NB4 (cell line): Measurements from ENCODE around the gene TRIM9.
"Not testable (repeated sequence)": the region's sequence is repeated elsewhere in the genome, so short reads cannot be mapped to it uniquely, and the experiment has no call there.

Experiments
- DNase-seq: peaks from one replicate; pipeline ENCODE4 v3.0.0; 2010; ENCODE audit warnings: low read depth
- H3K4me3 ChIP-seq: one replicate; pipeline ENCODE4 v1.5.1; 2011; ENCODE audit warnings: mild to moderate bottlenecking, low read depth, low read length, moderate library complexity
- MYC ChIP-seq: IDR thresholded peaks from 2 replicates; pipeline ENCODE4 v1.6.1; 2011; ENCODE audit warnings: low read depth, low read length
- POLR2A ChIP-seq: IDR thresholded peaks from 2 replicates; pipeline ENCODE4 v1.6.1; 2011; ENCODE audit warnings: mild to moderate bottlenecking; ENCODE audit not compliant: insufficient read length; ENCODE audit errors: extremely low read depth
- TF ChIP-seq, protein P1 (sequence below): IDR thresholded peaks from 2 replicates; pipeline ENCODE4 v1.6.1; 2011; ENCODE audit warnings: low read depth, low read length
- TF ChIP-seq, protein P2 (sequence below): IDR thresholded peaks from one replicate; pipeline ENCODE4 v1.5.1; 2012; ENCODE audit warnings: low read depth, low read length

TRIM9 gene

DNA sequence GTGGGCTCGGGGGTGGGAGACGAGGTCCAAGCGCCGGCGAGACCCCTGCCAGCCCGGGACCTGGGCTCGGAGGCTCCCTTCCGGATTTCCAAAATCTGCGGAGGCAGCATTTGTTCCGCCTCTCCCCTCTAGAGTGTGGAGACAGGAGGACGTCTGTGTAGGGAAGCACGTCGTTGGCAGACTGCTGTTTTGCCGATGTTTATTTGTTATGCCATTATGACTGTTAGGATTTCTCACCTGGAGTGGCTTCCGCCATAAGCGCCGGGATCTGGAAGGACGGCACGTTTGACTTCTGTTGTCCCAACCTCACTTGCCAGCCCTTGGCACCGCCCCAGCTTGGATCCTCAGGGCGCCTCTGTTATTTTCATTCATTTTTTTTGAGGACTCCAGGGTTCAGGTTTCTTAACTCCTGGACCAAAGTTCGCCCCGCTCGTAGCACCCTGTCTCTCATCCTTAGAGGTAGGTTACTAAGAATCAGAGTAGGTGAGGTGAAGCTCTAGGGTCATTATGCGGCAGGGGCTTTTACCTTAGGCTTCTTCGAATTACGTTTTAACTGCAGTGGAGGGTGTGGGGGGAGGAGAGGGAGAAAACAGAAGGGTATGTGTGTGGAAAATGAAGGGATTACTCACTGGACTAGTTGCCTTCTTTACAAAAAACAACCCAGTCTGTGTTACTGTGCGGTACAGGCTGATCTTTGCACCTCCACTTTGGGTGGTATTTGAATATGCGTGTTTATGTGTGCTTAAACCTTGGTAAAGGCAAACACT lies 150.1 kb downstream of the TRIM9 start:
- peak overlapping the region; percentile 89 for H3K4me3 ChIP-seq
- TF ChIP-seq POLR2A (no peak), MYC (no peak)
- TF ChIP-seq, protein P1, sequence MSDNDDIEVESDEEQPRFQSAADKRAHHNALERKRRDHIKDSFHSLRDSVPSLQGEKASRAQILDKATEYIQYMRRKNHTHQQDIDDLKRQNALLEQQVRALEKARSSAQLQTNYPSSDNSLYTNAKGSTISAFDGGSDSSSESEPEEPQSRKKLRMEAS = no peak
- TF ChIP-seq, protein P2, sequence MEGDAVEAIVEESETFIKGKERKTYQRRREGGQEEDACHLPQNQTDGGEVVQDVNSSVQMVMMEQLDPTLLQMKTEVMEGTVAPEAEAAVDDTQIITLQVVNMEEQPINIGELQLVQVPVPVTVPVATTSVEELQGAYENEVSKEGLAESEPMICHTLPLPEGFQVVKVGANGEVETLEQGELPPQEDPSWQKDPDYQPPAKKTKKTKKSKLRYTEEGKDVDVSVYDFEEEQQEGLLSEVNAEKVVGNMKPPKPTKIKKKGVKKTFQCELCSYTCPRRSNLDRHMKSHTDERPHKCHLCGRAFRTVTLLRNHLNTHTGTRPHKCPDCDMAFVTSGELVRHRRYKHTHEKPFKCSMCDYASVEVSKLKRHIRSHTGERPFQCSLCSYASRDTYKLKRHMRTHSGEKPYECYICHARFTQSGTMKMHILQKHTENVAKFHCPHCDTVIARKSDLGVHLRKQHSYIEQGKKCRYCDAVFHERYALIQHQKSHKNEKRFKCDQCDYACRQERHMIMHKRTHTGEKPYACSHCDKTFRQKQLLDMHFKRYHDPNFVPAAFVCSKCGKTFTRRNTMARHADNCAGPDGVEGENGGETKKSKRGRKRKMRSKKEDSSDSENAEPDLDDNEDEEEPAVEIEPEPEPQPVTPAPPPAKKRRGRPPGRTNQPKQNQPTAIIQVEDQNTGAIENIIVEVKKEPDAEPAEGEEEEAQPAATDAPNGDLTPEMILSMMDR = no peak
- peak; percentile 40 for DNase-seq

DNA sequence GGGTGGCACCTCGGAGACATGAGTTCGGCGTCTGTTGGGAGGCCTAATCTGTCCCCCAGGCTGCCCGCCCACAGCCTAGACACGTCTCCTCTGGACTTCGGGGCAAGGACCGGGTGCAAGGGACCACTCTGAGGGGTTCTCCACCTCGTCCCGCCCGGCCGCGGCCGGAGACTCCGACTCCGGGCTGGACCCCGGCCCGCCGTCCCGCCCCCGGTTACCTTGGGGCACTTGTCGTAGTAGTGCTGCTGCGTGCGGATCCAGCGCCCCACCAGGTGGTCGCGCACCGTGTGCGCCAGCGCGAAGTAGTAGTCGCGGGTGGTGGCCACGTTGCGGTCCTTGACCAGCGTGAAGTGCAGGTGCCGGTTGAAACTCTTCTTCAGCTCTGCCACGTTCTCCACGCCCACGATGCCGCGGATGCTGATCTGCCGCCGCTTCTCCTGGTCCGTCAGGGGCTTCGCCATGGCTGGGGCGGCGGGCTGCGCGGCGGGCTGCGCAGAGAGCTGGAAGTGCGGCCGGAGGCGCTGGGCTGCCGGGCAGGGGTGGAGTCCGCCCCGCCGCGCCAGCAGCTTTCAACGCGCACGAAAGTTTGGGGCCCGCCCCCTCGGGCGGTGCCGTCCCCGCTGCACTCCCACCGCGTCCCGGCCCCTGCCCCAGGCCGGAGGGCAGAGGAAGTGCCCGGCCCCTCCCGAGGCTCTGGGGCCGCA lies 150.8 kb downstream of the TRIM9 start, which contains the start of gene PYGL:
TSS of gene PYGL (minus strand) at position 541 of the 704 bp plus-strand sequence. CDS start at position 461, 80 bp downstream.
- TF ChIP-seq, protein P1 = peak; percentile 76
- TF ChIP-seq MYC (peak; percentile 94), POLR2A (peak; percentile 88)
- TF ChIP-seq, protein P2 = no peak
- peak within 1 kb of the TSS; percentile 89 for H3K4me3 ChIP-seq
- DNase-seq = peak; percentile 88

DNA sequence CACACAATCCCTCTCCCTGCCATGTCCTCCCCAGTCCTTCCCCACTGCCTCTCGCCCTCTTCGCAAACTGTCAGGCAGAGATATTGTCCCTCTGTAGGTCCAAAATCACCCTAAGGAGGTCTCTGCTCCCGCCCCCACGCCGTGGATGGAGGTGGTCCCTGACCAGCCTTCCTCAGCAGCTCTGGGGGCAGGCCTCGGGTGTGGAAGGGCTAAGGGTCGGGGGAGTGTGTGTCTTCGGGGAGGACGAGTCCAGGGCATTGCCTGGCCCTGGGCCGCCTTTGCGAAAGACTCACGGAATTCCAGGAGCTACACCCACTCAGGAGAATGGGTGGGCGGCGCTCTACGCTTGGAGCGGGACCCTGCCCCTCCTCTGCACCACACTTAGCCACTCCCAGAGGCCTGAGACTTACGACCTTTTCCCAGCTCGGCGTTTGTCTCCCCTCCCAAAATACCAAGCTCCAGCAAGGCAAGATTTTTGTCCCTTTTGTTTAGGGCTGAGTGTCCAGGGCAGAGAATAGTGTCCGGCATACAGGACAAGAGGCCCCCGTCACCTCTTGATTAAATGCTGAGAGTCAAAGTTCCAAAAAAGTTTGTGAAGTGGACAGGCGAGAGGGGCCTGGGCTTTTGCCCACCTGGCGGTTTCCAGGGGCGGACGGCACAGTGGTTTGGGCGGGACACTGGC lies 151.5 kb downstream of the TRIM9 start:
- H3K4me3 ChIP-seq = peak overlapping the region; percentile 89
- TF ChIP-seq, protein P1 = no peak
- TF ChIP-seq POLR2A = peak; percentile 19
- DNase-seq = peak; percentile 52

DNA sequence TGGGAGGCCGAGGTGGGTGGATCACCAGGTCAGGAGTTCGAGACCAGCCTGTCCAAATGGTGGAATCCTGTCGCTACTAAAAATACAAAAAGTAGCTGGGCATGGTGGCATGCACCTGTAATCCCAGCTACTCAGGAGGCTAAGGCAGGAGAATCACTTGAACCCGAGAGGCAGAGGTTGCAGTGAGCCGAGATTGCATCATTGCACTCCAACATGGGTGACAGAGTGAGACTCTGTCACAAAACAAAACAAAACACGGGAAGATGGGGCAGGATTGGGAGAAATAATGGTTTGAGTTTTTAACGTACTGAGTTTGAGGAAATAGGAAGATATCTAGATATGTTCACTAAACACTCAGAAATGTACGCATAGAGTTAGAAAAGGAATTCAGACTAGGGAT lies 153.3 kb downstream of the TRIM9 start:
- DNase-seq, H3K4me3 ChIP-seq: not testable (repeated sequence)

DNA sequence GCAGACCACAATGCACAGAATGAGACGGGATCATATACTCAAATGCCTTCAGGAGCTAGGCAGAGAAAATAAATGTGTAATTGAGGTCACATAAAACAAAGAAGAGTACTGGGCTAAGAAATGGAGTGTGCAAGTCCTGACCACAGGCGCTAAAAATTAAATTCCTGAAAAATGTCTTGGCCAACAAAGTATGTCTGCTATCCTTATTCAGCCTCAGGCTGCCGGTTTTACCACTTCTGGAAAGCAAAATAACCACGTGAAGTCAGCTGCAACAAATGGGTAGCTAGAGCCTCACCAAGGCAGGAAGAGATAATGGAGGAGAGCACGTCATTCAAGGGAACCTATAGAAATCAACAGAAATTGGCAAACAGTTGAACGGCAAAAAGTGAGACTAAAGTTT lies 153.8 kb downstream of the TRIM9 start:
- DNase-seq = no peak
- TF ChIP-seq, protein P2 = no peak
- TF ChIP-seq POLR2A = no peak
- TF ChIP-seq, protein P1 = no peak
- no peak for TF ChIP-seq MYC
- H3K4me3 ChIP-seq = no peak overlapping the region

DNA sequence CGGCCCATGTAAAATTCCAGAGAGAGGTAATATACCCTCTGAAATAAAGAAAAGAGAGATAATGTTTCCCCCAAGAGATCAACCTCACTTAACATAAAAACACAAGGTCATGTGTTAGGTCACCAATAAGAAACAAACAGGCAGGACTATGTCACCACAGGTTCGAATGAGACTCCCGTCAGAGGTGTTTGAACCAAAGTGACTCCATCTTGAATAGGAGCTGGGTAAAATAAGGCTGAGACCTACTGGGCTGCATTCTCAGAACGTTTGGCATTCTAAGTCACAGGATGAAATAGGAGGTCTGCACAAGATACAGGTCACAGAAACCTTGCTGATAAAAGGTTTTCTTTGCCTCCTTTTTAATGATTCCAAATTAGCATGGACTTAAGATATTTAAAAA lies 157.1 kb downstream of the TRIM9 start:
- H3K4me3 ChIP-seq = no peak overlapping the region
- no peak for DNase-seq

More for the DNA sequence above, 157.1 kb downstream of the TRIM9 start:
- TF ChIP-seq, protein P2 = no peak
- TF ChIP-seq POLR2A (no peak), MYC (no peak)
- TF ChIP-seq, protein P1 = no peak
